Endometrium (tissue), 2 donors: ENCODE data around the gene TTYH1.
A peak's percentile ranks its signal among the peaks of the same experiment; 100 is the strongest.
"Not testable (repeated sequence)": the region's sequence is repeated elsewhere in the genome, so short reads cannot be mapped to it uniquely, and the experiment has no call there.

Source experiments
- FAIRE-seq: peaks from 2 replicates; lab custom pipeline; 2012; peaks lifted over from hg19 to GRCh38; lab: Jason Lieb, UNC
- donor health status: control.
- donor health status: control.

TTYH1 gene

GRCh38 chr19:54461210-54461609, 45.9 kb downstream of the TTYH1 start:
- no peak for FAIRE-seq

GRCh38 chr19:54461613-54462012, 46.3 kb downstream of the TTYH1 start:
- no peak for FAIRE-seq

- no peak for FAIRE-seq
Observed at GRCh38 chr19:54462047-54462654, 46.9 kb downstream of the TTYH1 start.

GRCh38 chr19:54462655-54463530, 47.6 kb downstream of the TTYH1 start:
- FAIRE-seq: no peak

- FAIRE-seq: peak; percentile 84
Observed at GRCh38 chr19:54463531-54464043, 48.3 kb downstream of the TTYH1 start, which contains the start of gene LENG9. Gene LENG9 (minus strand): TSS chr19:54463778. CDS start chr19:54463526, 252 bp downstream.

GRCh38 chr19:54464044-54464629, 48.9 kb downstream of the TTYH1 start:
- peak; percentile 41 for FAIRE-seq

- FAIRE-seq: no peak
Observed at GRCh38 chr19:54464630-54465425, 49.6 kb downstream of the TTYH1 start.

GRCh38 chr19:54465426-54466109, 50.3 kb downstream of the TTYH1 start:
- no peak for FAIRE-seq

GRCh38 chr19:54466110-54466480, 50.8 kb downstream of the TTYH1 start:
- not testable (repeated sequence) for FAIRE-seq

- FAIRE-seq: no peak
Observed at GRCh38 chr19:54469496-54469934, 54.3 kb downstream of the TTYH1 start.

GRCh38 chr19:54470276-54470887, 55.1 kb downstream of the TTYH1 start:
- no peak for FAIRE-seq

- no peak for FAIRE-seq
Observed at GRCh38 chr19:54470991-54471782, 55.9 kb downstream of the TTYH1 start.

- FAIRE-seq: peak; percentile 80
Observed at GRCh38 chr19:54473071-54473891, 58.0 kb downstream of the TTYH1 start, which contains the start of gene CDC42EP5. Gene CDC42EP5 (minus strand): TSS chr19:54473296. CDS start chr19:54465547, 7,749 bp downstream.

- no peak for FAIRE-seq
Observed at GRCh38 chr19:54473892-54474372, 58.7 kb downstream of the TTYH1 start.

GRCh38 chr19:54475706-54476105, 60.4 kb downstream of the TTYH1 start:
- no peak for FAIRE-seq

GRCh38 chr19:54477650-54478049, 62.4 kb downstream of the TTYH1 start:
- no peak for FAIRE-seq

GRCh38 chr19:54478677-54479266, 63.5 kb downstream of the TTYH1 start:
- no peak for FAIRE-seq

GRCh38 chr19:54480051-54480450, 64.8 kb downstream of the TTYH1 start:
- no peak for FAIRE-seq
